UCSD-AML1 (cell line): ENCODE results near the gene LRRIQ1.
A peak's percentile ranks its signal among the peaks of the same experiment; 100 is the strongest.

Experiments
- DNase-seq: peaks from one replicate; lab custom pipeline; 2025; ENCODE audit not compliant: unreplicated experiment; lab: John Stamatoyannopoulos, UW

Gene LRRIQ1

DNA sequence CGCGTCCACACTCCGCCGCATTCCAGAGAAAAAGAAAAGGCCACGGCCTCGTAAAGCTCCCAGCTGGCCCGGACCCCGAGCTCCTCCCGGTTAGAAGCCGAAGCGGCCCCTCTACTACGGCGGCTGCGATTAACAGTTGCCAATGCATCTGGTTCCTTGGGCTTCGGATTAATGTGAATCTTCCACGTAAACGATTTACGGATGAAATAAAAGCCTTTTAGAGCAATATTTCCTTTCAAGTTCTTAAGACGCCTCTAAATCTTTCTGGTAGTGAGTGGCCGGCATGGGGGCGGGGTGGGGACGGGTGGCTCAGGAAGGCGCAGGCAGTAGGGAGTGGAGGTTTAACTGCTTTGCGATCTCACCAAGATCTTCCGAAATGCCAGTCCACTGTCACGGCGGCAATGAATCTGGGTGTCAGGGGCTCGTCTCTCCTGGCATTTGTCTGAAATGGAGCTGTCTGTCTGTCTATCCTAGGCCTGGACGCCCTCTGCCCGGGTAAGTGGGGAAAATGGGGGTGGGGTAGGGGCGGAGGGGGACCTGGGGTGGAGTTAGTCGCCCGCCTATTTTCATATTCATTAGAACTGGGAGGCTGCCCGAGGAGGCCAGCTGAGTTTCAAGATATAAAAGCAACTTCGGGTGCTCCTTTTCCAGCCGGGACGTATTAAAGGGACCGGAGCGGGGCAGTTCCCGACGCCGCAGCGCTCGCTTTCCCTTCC is 243.5 kb downstream of the LRRIQ1 start:
- no peak for DNase-seq

DNA sequence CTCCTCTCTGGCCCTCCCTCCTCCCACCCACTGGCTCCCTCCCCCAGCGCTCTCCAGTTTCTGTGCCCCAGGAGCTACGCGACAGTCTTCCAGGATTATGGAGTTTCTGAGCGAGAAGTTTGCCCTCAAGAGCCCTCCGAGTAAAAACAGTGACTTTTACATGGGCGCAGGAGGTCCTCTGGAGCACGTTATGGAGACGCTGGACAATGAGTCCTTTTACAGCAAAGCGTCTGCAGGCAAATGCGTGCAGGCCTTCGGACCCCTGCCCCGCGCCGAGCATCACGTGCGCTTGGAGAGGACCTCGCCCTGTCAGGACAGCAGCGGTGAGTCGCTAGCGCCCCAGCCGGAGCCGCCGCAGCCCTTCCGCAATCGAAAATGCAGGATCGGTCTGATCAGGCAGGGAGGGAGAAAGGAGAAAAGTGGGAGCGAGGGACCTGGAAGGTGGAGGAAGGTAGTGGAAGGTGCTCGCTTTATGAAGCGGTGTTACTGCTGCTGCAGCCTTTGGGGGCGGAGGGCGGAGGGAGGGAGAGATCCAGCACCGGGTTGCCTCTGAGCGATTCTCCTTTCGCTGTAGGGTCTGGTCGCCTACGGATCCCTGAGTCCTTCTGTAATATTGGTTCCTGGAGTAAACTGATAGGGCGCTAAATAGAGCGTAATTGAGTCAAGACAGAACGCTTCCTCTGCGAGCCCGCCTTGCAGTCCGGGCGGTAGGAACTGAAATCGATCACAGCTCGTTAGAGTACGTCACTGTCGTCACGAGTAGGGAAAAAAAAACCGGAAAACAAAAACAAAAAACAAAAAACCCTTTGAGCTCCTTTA is 244.2 kb downstream of the LRRIQ1 start, which contains the start of gene ALX1:
TSS of gene ALX1 (plus strand) at position 56 of the 819 bp plus-strand sequence. CDS start at position 98, 42 bp downstream.
- peak; percentile 4 for DNase-seq

DNA sequence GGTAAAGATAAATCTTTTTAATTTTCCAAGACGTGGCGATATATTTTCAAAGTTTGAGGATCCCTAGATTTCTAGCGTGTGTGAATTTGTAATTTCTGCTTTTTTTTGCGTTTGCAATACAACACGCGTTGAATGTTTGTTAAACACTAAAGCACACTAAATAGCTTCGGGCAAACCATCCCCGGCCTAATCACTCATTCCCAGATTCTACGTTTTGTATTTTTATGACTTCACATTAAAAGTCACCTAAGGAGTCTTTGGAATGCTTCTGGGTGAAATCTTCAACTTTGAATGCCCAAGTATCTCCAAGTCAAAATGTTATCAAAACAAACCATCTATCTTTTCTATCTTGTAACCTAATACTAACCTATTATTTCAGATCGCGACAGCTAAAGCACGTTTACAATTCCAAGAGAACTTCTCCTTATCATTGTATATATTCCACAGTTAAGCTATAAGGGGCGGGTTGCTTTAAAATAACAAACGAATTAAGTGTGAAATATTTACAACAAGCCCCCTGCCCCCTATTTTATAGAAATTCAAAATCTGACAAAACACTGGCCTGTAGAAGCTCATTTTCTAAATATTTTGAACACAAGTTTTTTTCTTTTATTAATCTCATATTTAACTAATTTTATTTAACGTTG is 245.0 kb downstream of the LRRIQ1 start:
- DNase-seq: no peak

DNA sequence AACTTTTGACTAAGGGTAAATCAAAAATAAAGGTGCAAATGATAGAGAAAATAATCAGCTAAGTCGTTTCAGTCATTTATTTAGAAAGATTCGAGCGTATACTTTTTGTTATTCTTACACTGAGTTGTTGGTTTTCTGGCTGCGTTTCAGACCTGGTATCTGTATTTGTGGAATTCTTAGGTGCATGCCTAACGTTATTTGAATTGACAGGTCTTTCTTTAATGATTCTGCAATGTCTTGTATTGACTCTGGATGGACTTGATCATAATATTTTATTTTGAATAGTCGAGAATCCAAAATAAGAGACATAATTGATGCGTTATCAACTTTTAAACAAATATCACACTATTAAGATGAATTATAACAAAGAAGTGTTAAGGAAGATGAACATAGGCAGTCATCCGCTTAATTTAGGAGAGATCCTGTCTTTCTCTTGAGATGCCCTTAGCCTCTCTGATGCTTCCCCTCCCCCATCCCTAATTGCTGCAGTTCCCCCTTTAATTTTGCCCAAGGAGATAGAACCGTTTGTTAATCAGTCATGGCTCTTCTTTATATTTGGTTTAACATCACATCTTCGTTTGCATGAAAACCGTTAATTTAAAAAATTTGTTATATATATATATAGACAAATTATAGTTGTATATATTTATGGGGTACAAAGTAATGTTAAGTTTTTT is 245.6 kb downstream of the LRRIQ1 start:
- no peak for DNase-seq

DNA sequence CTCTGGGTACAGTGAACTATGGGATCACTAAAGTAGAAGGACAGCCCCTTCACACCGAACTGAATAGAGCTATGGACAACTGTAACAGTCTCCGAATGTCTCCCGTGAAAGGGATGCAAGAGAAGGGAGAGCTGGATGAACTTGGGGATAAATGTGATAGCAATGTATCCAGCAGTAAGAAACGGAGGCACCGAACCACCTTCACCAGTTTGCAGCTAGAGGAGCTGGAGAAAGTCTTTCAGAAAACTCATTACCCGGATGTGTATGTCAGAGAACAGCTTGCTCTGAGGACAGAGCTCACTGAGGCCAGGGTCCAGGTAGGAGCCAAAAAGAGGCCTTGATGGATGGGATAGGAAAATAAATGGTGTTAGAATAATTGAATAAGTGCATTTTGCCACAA is 247.4 kb downstream of the LRRIQ1 start:
- DNase-seq: peak; percentile 3
